HS-27A (cell line): ENCODE data around the gene MRTFB.
"Not testable (repeated sequence)": the region's sequence is repeated elsewhere in the genome, so short reads cannot be mapped to it uniquely, and the experiment has no call there.

Experiments
- DNase-seq: peaks from one replicate; pipeline ENCODE4 v3.0.0-alpha.2; 2012; ENCODE audit warnings: low read depth, missing footprints

The MRTFB gene

DNA sequence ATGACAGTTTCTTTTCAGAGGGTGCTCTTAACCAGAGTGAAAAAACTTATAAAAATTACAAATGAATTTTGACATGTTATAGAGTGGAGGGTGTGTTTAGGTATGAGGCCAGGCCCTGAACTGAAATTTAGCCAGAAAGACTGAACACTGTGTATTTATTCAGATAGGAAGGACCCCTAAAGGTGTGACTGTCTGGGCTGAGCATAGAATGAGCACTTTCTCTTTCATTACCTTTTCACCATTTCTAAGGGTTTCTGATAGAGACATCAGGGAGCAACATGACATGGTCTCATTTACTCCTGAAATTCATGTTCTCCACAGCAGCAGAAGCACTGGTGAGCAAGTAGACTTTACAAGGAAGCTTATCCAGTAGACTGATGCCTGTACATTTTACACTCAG lies 32.9 kb downstream of the MRTFB start:
- no peak for DNase-seq

DNA sequence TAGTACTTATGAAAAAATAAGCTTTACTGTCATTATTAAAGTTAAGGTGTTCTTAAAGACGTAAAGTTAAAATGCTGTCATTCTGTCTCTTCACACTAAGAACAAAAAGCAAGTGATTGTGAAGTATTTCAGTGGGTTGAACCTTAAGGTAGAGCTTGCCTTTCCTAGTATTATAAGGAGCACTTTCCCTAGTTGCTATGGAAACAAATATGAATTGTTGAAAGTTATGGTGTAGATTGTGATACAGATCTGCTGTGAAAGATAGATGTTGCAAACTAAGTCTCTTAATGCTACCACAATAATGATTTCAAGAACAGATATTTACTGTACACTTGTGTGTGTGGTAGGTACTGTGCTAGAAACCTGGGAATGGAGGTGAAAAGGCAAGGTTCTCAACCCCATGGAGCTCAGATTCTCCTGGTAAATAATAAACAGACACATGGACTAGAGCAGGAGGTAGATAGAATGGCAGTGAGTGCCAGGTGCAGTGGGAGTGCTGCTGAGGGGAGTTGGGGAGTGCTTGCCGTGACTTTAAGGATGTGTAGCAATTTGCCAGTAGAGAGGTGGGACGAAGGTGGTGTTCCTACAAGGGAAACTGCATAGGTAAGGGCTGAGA lies 34.7 kb downstream of the MRTFB start:
- DNase-seq: no peak

DNA sequence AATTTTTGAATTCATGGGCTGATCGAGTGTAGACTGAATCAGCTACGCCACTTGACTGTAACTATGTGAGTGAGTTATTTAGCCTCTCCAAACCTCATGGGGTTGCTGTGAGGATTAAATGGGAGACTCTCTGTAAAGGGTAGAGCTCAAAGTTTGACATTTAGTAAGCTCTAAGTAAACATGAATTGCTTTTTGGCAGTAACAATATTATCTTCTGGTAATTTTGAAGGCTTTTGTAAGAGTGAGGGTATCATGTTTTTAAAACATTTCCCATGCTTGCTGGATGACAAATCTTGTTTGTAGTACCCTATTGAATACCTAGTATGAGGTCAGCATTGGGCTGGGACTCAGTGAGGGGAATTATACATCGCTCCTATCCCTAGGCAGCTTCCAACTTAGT lies 35.3 kb downstream of the MRTFB start:
- DNase-seq: no peak

DNA sequence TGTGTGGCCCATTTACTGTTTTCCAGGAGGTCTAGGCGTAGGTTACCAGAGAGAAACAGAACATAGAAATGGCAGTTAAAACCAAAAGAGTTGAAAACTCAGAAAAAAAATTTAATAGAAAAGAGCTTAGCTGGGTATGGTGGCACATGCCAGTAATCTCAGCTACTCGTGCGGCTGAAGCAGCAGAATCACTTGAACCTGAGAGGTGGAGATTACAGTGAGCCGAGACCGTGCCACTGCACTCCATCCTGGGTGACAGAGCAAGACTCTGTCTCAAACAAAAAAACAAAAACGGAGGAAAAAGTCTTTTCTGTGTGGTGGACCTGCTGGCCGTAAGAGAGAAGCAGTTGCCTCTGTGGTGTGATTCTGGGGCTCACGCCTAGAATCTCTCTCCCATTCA lies 35.8 kb downstream of the MRTFB start:
- no peak for DNase-seq

- no peak for DNase-seq
These were observed 38.1 kb downstream of the MRTFB start for GRCh38 chr16:14109077-14109775.

DNA sequence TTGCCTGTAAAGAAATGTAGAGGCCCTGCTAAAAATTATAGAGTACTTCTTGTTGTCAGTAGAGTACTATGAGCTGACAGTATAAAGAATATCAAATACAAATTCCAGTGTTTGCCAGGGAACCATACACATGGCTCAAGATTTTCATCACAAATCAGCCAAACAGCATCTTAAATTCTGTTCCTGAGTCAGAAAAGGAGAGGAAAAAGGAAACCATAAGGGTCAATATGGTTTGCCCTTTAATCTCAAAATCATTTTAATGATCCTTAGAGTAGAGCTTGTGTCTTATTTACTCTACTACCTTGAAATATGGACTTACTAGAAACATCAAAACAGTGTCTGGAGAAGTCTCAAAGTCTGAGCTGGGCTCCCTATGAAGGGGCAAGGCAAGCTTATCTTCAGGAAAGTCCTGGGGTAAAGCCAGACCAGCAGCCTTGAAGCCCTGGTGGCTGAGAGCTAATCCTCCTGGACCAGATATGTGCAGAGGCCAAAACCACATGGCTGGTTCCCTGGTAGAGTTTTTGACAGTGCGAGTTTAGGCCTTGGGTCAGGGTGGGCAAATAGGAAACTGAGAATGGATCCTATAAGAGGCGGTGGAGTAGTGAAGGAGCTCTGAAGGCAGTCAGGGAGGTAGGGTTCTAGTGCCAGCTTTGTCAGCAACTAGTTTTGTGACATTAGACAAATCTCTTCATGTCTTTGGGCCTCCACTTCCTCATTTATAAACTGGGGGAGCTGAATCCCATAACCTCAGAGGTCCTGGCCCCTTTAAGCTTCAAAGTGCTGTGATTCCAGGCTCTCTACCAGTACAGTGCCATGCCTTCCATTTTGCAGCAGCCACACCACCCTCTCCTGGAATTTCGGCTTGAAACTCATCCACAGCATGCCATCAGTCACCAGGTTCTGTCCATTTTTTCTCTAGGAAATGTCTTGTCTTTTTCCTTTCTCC lies 38.9 kb downstream of the MRTFB start:
- DNase-seq: no peak

DNA sequence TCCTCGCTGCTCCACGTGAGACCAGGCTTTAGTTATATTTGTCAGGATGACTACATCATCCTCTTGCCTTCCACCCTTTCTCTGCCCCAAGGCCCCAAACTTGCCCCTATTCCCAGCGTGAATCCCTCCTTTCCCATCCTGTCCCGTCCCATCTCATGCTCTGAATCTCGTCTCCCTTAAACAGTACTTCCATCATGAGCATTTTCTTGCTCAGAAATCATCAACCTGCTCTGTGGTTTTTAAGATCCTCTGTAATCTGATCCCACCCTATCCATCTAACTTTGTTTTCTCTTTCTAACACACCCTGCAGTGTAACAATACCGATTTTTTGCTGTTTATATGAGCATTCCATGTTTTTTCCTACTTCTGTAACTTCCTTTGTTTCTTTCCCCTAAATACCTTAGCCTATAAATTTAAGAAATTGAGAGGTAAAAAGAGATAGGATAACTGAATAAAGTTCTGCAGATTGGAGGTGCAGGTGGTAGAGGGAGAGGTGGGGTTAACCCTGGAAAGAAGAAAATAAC lies 39.7 kb downstream of the MRTFB start:
- no peak for DNase-seq

DNA sequence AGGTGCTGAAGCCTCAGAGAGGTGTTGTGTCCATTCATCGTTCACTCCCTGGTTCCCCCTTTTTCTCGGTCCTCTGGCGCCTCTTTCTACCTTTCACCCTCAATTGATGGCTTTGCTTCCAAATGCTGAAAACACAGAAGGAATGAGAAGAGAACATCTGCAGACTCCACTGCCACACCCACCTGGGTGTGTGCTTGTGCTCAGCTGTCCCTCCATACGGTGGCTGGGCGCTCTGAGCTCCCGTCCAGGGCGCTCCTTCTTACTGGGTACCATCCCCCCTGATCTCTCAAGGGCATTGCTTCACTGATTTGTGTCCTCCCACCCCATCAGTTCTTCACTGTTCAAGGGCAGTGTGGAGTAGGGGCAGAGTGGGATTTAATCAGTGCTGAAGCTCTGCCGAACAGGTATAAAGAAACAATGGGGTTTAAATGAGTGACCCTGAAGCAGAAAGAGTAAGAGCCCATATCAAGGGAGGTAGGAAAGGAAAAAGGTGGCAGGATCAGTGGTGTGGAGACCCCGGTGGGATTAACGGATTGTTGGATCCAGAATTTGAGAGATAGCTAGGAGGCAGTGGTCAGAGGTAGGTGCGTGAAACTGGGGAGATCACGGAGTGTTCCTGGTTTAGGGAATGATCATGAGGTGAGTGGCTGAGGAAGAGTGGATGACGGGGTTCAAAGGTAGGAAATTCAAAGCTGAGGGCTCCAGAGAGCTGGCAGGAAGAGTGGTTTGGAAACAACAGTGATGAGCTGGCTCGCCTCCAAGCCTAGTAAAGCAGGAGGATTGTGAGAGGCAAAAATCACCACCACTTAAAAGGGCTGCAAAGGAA lies 40.8 kb downstream of the MRTFB start:
- DNase-seq: no peak

DNA sequence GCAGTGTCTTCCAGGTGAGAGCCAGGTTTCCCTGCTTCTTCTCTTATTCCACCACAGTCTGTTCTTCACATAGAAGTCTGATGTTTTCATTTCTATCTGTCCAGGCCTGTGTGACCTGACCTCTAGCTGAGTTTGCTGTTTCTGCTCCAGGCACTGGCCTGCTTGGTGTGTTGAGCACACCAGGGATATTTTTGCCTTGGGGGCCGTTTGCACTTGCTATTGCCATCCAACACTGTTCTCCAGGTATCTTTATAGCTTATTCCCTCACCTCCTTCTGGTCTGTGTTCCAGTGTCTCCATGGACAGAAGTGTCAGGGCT lies 41.4 kb downstream of the MRTFB start:
- no peak for DNase-seq

DNA sequence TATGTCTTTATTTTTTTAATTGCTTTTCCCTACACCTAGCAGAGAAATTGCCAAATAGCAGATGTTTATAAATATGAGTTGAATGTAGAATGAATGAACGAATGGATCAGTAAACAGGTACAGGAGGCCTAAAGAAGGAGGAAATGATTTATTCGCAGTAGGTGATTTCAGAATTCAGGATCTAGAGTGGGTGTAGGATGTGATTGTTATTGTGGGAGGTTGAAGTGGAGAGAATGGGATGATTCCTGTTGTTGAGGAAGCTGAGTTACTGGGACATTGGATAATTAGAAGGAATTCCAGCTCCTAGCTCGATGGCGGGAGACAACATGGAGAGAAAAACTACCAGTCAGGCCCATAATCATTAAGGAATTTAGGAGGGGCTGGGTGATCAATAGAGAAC lies 42.2 kb downstream of the MRTFB start:
- DNase-seq: no peak

DNA sequence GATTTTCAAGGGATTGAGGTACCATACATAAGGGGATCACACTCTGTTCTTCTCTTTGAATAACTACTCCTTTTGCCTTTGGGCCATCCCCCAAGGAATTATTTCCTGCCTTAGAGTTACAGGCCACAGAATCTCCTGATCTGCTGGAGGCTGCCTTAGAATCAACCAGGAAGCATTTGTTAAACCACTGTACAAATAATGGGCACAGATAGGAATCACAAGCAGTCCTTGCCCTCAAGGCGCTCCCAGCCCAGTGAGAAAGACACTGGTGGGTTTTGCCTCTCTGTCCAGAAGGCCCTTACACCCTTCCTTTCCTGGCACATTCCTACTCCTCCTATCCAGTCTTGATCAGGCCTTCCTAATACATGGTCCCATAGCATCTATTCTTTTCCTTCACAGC lies 45.9 kb downstream of the MRTFB start:
- DNase-seq: no peak

GRCh38 chr16:14119799-14120198 lies 48.7 kb downstream of the MRTFB start:
- DNase-seq: no peak

- DNase-seq: no peak
These were observed 49.2 kb downstream of the MRTFB start for GRCh38 chr16:14120335-14120734.

DNA sequence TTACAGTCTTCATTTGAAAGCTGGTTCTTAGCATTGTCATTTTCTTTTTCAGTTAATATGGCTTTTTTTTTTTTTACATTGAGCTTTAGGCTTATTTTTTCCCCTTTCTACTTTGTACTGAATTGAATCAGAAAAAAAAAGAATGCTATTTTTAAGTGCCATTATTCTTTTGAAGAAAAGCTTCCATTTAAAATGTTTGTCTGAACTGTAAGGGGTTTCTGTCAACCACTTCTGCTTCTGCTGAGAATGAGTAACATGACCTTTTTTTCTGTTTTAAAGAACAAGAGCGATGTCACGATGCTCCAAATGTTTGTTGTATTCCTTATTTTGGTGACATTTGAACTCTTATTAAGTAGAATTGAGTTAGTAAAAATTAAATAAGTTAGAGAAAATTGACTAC lies 50.0 kb downstream of the MRTFB start:
- DNase-seq: no peak

DNA sequence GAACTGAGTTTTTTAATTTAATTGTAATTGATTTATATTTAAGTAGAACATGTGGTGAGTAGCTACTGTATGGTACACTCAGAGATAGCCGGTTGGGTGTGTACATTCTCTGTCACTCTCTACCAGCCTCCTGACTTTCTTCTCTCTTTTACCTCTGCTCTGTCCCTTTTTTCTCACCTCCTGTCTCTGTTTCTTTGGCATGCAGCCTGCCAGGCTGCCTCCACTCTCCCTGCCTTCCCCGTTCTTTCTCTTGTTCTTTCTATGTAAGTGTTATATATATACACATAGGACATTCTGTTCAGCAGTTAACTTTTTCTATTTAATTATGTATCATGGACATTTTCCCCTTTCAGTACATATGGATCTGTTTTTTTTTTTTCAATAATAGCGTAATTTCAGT lies 50.8 kb downstream of the MRTFB start:
- DNase-seq: no peak

GRCh38 chr16:14122430-14122829 lies 51.3 kb downstream of the MRTFB start:
- not testable (repeated sequence) for DNase-seq

DNA sequence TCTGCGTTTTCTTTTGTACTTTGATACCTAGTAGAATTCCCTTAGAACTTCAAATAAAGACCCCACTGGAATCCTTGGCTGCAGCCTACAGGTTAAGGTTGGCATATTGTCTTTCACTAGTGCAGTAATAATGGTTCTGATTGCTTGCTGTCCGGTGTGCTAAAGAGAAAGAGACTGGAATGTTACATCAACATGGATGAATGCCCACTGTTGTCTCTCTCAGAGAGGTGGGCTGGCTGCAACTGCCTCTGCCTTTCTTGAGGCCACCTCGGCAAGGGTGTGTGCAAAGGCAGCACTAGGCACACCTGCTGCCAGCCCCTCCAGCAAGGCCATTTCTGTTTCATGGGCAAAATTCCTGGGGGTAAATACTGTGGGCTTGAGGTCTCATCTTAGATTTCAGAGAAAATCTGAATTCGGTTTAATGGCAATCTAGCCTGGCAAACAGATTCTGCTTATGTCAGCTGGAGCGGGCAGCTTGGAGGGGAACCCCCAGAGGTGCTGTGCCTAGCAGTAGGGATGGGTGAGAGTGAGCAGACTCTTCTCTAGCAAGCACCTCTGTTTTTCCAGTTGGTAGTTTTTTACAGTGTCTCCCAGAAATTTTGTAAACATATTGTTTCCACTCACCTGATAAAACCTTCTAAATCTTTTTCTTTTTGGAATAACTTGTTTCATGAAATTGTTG lies 54.0 kb downstream of the MRTFB start:
- no peak for DNase-seq

DNA sequence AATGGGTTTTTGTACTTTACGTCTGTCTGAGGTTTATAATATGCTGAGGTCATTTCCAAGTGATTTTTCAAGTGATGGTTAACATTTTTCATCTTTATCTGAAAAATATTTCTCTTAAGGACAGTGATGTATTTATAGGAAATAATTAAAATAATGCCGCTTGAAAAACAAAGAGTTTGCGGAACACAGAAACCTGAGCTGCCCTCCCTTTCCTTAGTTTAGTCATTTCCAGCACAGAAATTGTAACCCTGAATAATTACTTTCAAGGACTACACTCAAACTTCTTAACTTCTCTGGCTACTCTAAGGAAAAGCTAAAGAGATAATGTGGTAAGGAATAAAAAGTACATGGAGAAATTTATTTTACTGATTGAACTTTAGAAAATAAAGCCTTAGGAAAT lies 54.6 kb downstream of the MRTFB start:
- no peak for DNase-seq

- no peak for DNase-seq
These were observed 57.0 kb downstream of the MRTFB start for GRCh38 chr16:14128097-14128496.

DNA sequence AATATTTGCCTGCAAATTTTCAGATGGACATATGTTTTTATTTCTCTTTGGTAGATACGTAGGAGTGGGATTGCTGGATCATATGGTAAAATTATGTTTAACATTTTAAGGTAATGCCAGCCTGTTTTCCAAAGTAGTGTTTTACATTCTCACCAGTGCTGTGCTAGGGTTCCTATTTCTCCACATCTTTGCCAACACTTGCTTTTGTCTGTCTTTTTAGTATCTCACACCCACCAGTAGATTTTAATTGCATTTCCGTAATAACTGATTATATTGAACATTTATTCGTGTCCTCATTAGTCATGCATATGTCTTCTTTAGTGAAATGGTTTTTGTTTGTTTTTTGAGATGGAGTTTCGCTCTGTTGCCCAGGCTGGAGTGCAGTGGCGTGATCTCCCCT lies 58.4 kb downstream of the MRTFB start:
- no peak for DNase-seq
